ENCODE measurements around the gene SPOCD1.
A peak's percentile ranks its signal among the peaks of the same experiment; 100 is the strongest.

Gene SPOCD1

DNA sequence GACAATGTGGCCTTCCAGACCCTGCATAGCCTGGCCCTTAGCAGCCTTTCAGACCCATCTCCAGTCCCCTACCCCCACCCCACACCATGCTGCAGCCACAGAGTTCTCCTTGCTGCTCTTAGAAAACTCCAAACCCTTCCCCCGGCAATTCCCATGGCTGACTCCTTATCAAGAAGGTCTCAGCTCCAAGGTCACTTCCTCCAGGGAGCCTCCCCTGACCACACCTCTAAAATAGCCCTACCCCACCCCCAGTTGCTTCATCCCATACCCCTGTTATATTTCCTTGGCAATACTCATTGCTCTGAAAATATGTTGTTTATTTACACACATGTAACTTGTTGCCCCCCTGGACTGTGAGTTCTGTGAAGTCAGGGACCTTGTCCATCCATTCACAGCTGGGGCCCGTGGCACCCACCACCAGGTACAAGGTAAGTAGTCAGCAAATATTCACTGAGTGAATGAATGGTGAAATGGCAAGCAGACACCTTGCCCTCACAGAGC is 47.4 kb downstream of the SPOCD1 start:
- Histone ChIP-seq H3K27ac (ENCODE audit: extremely low read depth, low read depth, low read length) (no peak overlapping the region), H3K9me3 (ENCODE audit: control insufficient read depth, insufficient read depth, low read depth, low read length) (no peaks in the 10 kb centered on the region), H3K4me1 (ENCODE audit: control insufficient read depth, insufficient read depth, low read length) (no peaks in the 10 kb centered on the region; the same call in 1 of the 2 replicates), H3K4me3 (ENCODE audit: low read depth, low read length) (no peak overlapping the region), H3K36me3 (ENCODE audit: control insufficient read depth in 2 of 2, insufficient read depth in 1 of 2, low read length in 2 of 2) (no peaks in the 10 kb centered on the region)
- POLR2A ChIA-PET = no interaction called here
- no peak for TF ChIP-seq ZFP69B (tag by site-specific recombination; IDR thresholded peaks at IDR 0.05)
- no peak for TF ChIP-seq ZNF837 (tag by site-specific recombination; IDR thresholded peaks at IDR 0.05)
- peak; percentile 74 for TF ChIP-seq KLF1 (tag by site-specific recombination; IDR thresholded peaks at IDR 0.05)
- TF ChIP-seq ZFP3 (tag by site-specific recombination; IDR thresholded peaks at IDR 0.05; ENCODE audit: low read depth) = no peak
- TF ChIP-seq WT1 (tag by site-specific recombination; IDR thresholded peaks at IDR 0.05) = no peak
- CTCF ChIA-PET = interaction anchor here (0.6 to 1.7 kb wide), 4 partner anchors 10 to 66 kb away, joined by 3 to 4 read pairs (median 4); no protein-coding TSS in a partner anchor

DNA sequence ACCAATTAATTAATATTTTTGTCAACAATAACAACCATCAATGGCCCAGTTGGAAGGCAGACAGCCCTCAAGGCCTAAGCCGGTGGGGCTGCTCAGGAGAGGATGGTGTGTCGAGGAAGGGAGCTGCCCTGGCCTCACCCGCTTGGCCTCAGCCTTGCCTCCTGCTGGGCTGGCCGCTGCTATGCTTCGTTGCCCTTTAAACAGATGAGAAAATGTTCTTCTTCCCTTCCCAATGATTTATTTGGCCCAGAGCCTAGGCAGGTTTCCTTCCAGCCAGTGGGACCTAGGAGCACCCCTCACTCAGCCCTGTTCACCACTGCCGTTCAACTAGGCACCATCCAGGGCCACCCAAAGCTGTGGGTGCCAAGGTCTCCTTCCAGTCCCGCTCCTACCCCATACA is 48.6 kb downstream of the SPOCD1 start:
- H3K4me3 ChIP-seq (ENCODE audit: low read depth, low read length) = no peak overlapping the region
- TF ChIP-seq ZNF311 (tag by site-specific recombination; IDR thresholded peaks at IDR 0.05; ENCODE audit: borderline replicate concordance) = no peak
- TF ChIP-seq MYNN (tag by site-specific recombination; IDR thresholded peaks at IDR 0.05; ENCODE audit: borderline replicate concordance) = no peak
- TF ChIP-seq, protein P1, sequence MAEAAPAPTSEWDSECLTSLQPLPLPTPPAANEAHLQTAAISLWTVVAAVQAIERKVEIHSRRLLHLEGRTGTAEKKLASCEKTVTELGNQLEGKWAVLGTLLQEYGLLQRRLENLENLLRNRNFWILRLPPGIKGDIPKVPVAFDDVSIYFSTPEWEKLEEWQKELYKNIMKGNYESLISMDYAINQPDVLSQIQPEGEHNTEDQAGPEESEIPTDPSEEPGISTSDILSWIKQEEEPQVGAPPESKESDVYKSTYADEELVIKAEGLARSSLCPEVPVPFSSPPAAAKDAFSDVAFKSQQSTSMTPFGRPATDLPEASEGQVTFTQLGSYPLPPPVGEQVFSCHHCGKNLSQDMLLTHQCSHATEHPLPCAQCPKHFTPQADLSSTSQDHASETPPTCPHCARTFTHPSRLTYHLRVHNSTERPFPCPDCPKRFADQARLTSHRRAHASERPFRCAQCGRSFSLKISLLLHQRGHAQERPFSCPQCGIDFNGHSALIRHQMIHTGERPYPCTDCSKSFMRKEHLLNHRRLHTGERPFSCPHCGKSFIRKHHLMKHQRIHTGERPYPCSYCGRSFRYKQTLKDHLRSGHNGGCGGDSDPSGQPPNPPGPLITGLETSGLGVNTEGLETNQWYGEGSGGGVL (tag by site-specific recombination; IDR thresholded peaks at IDR 0.05) = no peak
- TF ChIP-seq ZNF561 (tag by site-specific recombination; IDR thresholded peaks at IDR 0.05; ENCODE audit: borderline replicate concordance) = no peak
- TF ChIP-seq ZBTB8A (tag by site-specific recombination; IDR thresholded peaks at IDR 0.05) = 0 out of 2 replicates have a peak, but pooled peaks have one; percentile 4
- TF ChIP-seq, protein P2, sequence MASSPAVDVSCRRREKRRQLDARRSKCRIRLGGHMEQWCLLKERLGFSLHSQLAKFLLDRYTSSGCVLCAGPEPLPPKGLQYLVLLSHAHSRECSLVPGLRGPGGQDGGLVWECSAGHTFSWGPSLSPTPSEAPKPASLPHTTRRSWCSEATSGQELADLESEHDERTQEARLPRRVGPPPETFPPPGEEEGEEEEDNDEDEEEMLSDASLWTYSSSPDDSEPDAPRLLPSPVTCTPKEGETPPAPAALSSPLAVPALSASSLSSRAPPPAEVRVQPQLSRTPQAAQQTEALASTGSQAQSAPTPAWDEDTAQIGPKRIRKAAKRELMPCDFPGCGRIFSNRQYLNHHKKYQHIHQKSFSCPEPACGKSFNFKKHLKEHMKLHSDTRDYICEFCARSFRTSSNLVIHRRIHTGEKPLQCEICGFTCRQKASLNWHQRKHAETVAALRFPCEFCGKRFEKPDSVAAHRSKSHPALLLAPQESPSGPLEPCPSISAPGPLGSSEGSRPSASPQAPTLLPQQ (tag by site-specific recombination; IDR thresholded peaks at IDR 0.05) = 0 out of 2 replicates have a peak, but pooled peaks have one; percentile 43
- TF ChIP-seq, protein P3, sequence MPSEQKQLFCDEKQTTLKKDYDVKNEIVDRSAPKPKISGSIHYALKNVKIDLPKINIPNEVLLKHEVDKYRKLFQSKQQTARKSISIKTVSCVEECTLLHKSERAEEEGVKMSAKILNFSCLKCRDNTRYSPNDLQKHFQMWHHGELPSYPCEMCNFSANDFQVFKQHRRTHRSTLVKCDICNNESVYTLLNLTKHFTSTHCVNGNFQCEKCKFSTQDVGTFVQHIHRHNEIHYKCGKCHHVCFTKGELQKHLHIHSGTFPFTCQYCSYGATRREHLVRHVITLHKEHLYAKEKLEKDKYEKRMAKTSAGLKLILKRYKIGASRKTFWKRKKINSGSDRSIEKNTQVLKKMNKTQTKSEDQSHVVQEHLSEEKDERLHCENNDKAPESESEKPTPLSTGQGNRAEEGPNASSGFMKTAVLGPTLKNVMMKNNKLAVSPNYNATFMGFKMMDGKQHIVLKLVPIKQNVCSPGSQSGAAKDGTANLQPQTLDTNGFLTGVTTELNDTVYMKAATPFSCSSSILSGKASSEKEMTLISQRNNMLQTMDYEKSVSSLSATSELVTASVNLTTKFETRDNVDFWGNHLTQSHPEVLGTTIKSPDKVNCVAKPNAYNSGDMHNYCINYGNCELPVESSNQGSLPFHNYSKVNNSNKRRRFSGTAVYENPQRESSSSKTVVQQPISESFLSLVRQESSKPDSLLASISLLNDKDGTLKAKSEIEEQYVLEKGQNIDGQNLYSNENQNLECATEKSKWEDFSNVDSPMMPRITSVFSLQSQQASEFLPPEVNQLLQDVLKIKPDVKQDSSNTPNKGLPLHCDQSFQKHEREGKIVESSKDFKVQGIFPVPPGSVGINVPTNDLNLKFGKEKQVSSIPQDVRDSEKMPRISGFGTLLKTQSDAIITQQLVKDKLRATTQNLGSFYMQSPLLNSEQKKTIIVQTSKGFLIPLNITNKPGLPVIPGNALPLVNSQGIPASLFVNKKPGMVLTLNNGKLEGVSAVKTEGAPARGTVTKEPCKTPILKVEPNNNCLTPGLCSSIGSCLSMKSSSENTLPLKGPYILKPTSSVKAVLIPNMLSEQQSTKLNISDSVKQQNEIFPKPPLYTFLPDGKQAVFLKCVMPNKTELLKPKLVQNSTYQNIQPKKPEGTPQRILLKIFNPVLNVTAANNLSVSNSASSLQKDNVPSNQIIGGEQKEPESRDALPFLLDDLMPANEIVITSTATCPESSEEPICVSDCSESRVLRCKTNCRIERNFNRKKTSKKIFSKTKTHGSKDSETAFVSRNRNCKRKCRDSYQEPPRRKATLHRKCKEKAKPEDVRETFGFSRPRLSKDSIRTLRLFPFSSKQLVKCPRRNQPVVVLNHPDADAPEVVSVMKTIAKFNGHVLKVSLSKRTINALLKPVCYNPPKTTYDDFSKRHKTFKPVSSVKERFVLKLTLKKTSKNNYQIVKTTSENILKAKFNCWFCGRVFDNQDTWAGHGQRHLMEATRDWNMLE (tag by site-specific recombination; conservative IDR thresholded peaks at IDR 0.05; ENCODE audit: low read depth) = no peak
- 0 out of 2 replicates have a peak, but pooled peaks have one; percentile 36 for TF ChIP-seq ZFP69B (tag by site-specific recombination; IDR thresholded peaks at IDR 0.05)
- TF ChIP-seq ZNF138 (tag by site-specific recombination; IDR thresholded peaks at IDR 0.05; ENCODE audit: borderline replicate concordance) = no peak
- ChIA-PET POLR2A (interaction anchor here (1.3 kb wide), 1 partner anchor 23 kb away, joined by 3 read pairs; no protein-coding TSS in a partner anchor), CTCF (interaction anchor here (0.7 to 2.1 kb wide), 5 partner anchors 9 to 216 kb away, joined by 3 to 9 read pairs (median 4); no protein-coding TSS in a partner anchor)
- H3K27ac ChIP-seq (ENCODE audit: extremely low read depth, low read depth, low read length) = no peak overlapping the region
- H3K36me3 ChIP-seq (ENCODE audit: control insufficient read depth in 2 of 2, insufficient read depth in 1 of 2, low read length in 2 of 2) = no peaks in the 10 kb centered on the region
- no peaks in the 10 kb centered on the region; the same call in 1 of the 2 replicates for H3K4me1 ChIP-seq (ENCODE audit: control insufficient read depth, insufficient read depth, low read length)
- H3K9me3 ChIP-seq (ENCODE audit: control insufficient read depth, insufficient read depth, low read depth, low read length) = no peaks in the 10 kb centered on the region

All from HEK293 (cell line).